HEK293T (cell line): Measurements from ENCODE around the gene SIK3.

ENCODE experiments used
- CTCF ChIA-PET: fragments of 350-600 bp; formaldehyde crosslinking; extraction: SDS; loops from one replicate; lab custom pipeline; 2021; ENCODE audit warnings: antibody characterized with exemption, inconsistent platforms; lab: Yijun Ruan, JAX
- POLR2A ChIA-PET: fragments of 350-600 bp; formaldehyde crosslinking; extraction: SDS; loops from one replicate; lab custom pipeline; 2020; ENCODE audit warnings: antibody characterized with exemption, inconsistent platforms; lab: Yijun Ruan, JAX
- DNase-seq: peaks from one replicate; pipeline ENCODE4 v3.0.0; 2012; ENCODE audit warnings: mixed read lengths; ENCODE audit errors: extremely low spot score
- ARNT ChIP-seq: fragments of 450-650 bp; IDR thresholded peaks from 2 replicates; pipeline ENCODE4 v1.6.1; 2017; ENCODE audit warnings: mild to moderate bottlenecking
- BHLHE40 ChIP-seq: fragments of 450-650 bp; IDR thresholded peaks from 2 replicates; pipeline ENCODE4 v1.6.1; 2016; ENCODE audit warnings: mild to moderate bottlenecking, moderate library complexity, borderline replicate concordance
- CTBP1 ChIP-seq: fragments of 450-650 bp; IDR thresholded peaks from 2 replicates; pipeline ENCODE4 v1.6.1; 2016; ENCODE audit warnings: borderline replicate concordance
- ELF4 ChIP-seq: fragments of 450-650 bp; IDR thresholded peaks from 2 replicates; pipeline ENCODE4 v1.6.1; 2017; ENCODE audit warnings: antibody characterized with exemption
- FOXA1 ChIP-seq: fragments of 450-650 bp; IDR thresholded peaks from 2 replicates; pipeline ENCODE4 v1.6.1; 2016; ENCODE audit warnings: mild to moderate bottlenecking
- FOXK2 ChIP-seq: fragments of 450-650 bp; IDR thresholded peaks from 2 replicates; pipeline ENCODE4 v1.6.1; 2016; ENCODE audit warnings: mild to moderate bottlenecking
- FOXM1 ChIP-seq: fragments of 450-650 bp; IDR thresholded peaks from 2 replicates; pipeline ENCODE4 v1.6.1; 2017; ENCODE audit warnings: mild to moderate bottlenecking, borderline replicate concordance
- HDGF ChIP-seq: fragments of 450-650 bp; IDR thresholded peaks from 2 replicates; pipeline ENCODE4 v1.6.1; 2017; ENCODE audit warnings: antibody characterized with exemption, borderline replicate concordance
- L3MBTL2 ChIP-seq: fragments of 450-650 bp; conservative IDR thresholded peaks from 2 replicates; pipeline ENCODE4 v1.6.1; 2016; ENCODE audit warnings: mild to moderate bottlenecking
- LEF1 ChIP-seq: fragments of 450-650 bp; IDR thresholded peaks from 2 replicates; pipeline ENCODE4 v1.6.1; 2017; ENCODE audit warnings: mild to moderate bottlenecking, borderline replicate concordance
- NFRKB ChIP-seq: fragments of 450-650 bp; IDR thresholded peaks from 2 replicates; pipeline ENCODE4 v1.6.1; 2016; ENCODE audit warnings: mild to moderate bottlenecking, moderate library complexity
- PKNOX1 ChIP-seq: fragments of 450-650 bp; IDR thresholded peaks from 2 replicates; pipeline ENCODE4 v1.6.1; 2016
- SP1 ChIP-seq: fragments of 450-650 bp; IDR thresholded peaks from 2 replicates; pipeline ENCODE4 v1.6.1; 2017
- SUZ12 ChIP-seq: fragments of 450-650 bp; IDR thresholded peaks from 2 replicates; pipeline ENCODE4 v1.6.1; 2016; ENCODE audit warnings: mild to moderate bottlenecking
- TARDBP ChIP-seq: fragments of 450-650 bp; IDR thresholded peaks from 2 replicates; pipeline ENCODE4 v1.6.1; 2016
- ZNF384 ChIP-seq: fragments of 450-650 bp; IDR thresholded peaks from 2 replicates; pipeline ENCODE4 v1.6.1; 2016

The SIK3 gene

GRCh38 chr11:116797816-116798215, 300.4 kb downstream of the SIK3 start:
- CTCF ChIA-PET = no interaction called here
- no peak for DNase-seq
- POLR2A ChIA-PET = no interaction called here
- no peak for TF ChIP-seq FOXM1
- TF ChIP-seq CTBP1 = no peak
- TF ChIP-seq PKNOX1 = no peak
- no peak for TF ChIP-seq LEF1
- no peak for TF ChIP-seq ELF4
- no peak for TF ChIP-seq SP1

- DNase-seq = no peak
- TF ChIP-seq ARNT = no peak
- no peak for TF ChIP-seq PKNOX1
- TF ChIP-seq TARDBP = no peak
- no peak for TF ChIP-seq BHLHE40
- TF ChIP-seq ZNF384 = no peak
- TF ChIP-seq L3MBTL2 = no peak
- no peak for TF ChIP-seq FOXA1
- no peak for TF ChIP-seq SP1
- no peak for TF ChIP-seq ELF4
- TF ChIP-seq SUZ12 = no peak
- no peak for TF ChIP-seq FOXK2
- TF ChIP-seq NFRKB = no peak
- TF ChIP-seq HDGF = no peak
- no peak for TF ChIP-seq LEF1
- ChIA-PET POLR2A (no interaction called here), CTCF (no interaction called here)
These were observed 301.7 kb downstream of the SIK3 start for GRCh38 chr11:116796548-116796947.

- no peak for DNase-seq
- POLR2A ChIA-PET = no interaction called here
- CTCF ChIA-PET = interaction anchor here (2.9 kb wide), 1 partner anchor 41 kb away, joined by 11 read pairs; no protein-coding TSS in a partner anchor
- TF ChIP-seq ZNF384 = no peak
- no peak for TF ChIP-seq FOXM1
- TF ChIP-seq TARDBP = no peak
- TF ChIP-seq ELF4 = no peak
- no peak for TF ChIP-seq FOXA1
- no peak for TF ChIP-seq BHLHE40
- TF ChIP-seq ARNT = no peak
- TF ChIP-seq L3MBTL2 = no peak
- TF ChIP-seq FOXK2 = no peak
- no peak for TF ChIP-seq PKNOX1
- no peak for TF ChIP-seq LEF1
- no peak for TF ChIP-seq CTBP1
- TF ChIP-seq HDGF = no peak
- no peak for TF ChIP-seq SUZ12
- TF ChIP-seq SP1 = no peak
- no peak for TF ChIP-seq NFRKB
These were observed 303.4 kb downstream of the SIK3 start for GRCh38 chr11:116794851-116795250.

- no peak for DNase-seq
- no peak for TF ChIP-seq ARNT
- TF ChIP-seq SUZ12 = no peak
- TF ChIP-seq FOXA1 = no peak
- no peak for TF ChIP-seq L3MBTL2
- no peak for TF ChIP-seq PKNOX1
- TF ChIP-seq CTBP1 = no peak
- TF ChIP-seq ELF4 = no peak
- no peak for TF ChIP-seq ZNF384
- TF ChIP-seq HDGF = no peak
- TF ChIP-seq SP1 = no peak
- no peak for TF ChIP-seq FOXK2
- no peak for TF ChIP-seq FOXM1
- TF ChIP-seq NFRKB = no peak
- TF ChIP-seq BHLHE40 = no peak
- TF ChIP-seq LEF1 = no peak
- TF ChIP-seq TARDBP = no peak
- ChIA-PET CTCF (interaction anchor here (2.9 kb wide), 1 partner anchor 42 kb away, joined by 11 read pairs; no protein-coding TSS in a partner anchor), POLR2A (interaction anchor here (2.0 kb wide), 1 partner anchor 42 kb away, joined by 8 read pairs; no protein-coding TSS in a partner anchor)
These were observed 304.5 kb downstream of the SIK3 start for GRCh38 chr11:116793772-116794097.
